Body of pancreas (tissue), 4 donors: ENCODE data around the gene SNX24. TPM values are rescaled to one million over a fixed set of nuclear protein-coding genes. Genes with fewer than 3 reads are reported as not detected.

ENCODE experiments used
- ATAC-seq: fragments of 150-250 bp; one replicate; pipeline ENCODE4 v1.9.1; 2016
- DNase-seq, 4 donors: peaks; one replicate each; pipeline ENCODE4 v3.0.0-alpha.2; 2019
- H3K27ac ChIP-seq, 4 donors: fragments of 200-600 bp; sonication (generic); 1 replicate in 3 of 4; 2 replicates in 1 of 4; pipeline versions ENCODE4 v1.5.1 to v1.6.1; 2016 to 2019; ENCODE audit warnings: mild to moderate bottlenecking in 1 of 4, mixed read lengths in 1 of 4, moderate library complexity in 1 of 4
- H3K27me3 ChIP-seq, 2 donors: fragments of 200-600 bp; sonication (generic); one replicate each; pipeline ENCODE4 v1.6.0; 2016; ENCODE audit warnings: mild to moderate bottlenecking in 1 of 2
- H3K36me3 ChIP-seq, 2 donors: fragments of 200-600 bp; sonication (generic); replicated peaks in 1 of 2; 2 replicates each; pipeline ENCODE4 v1.5.1; 2016; ENCODE audit warnings: low read depth in 2 of 2; ENCODE audit not compliant: insufficient read depth in 1 of 2
- H3K4me1 ChIP-seq: fragments of 200-600 bp; sonication (generic); one replicate; pipeline ENCODE4 v1.6.0; 2016
- H3K4me3 ChIP-seq, 2 donors: fragments of 200-600 bp; sonication (generic); 1 replicate in 1 of 2; 2 replicates in 1 of 2; pipeline ENCODE4 v1.5.1; 2016 to 2019
- H3K9me3 ChIP-seq, 3 donors: fragments of 200-600 bp; sonication (generic); 1 replicate in 2 of 3; 2 replicates in 1 of 3; pipeline ENCODE4 v1.5.1; 2016
- POLR2A ChIP-seq, 3 donors: fragments of 450-650 bp; IDR thresholded peaks; one replicate each; pipeline ENCODE4 v1.6.1; 2016; ENCODE audit warnings: antibody characterized with exemption in 3 of 3, mild to moderate bottlenecking in 2 of 3
- WGBS, 2 donors: methylation state at CpG; one replicate each; pipeline ENCODE4 v1.1.5; 2017; 5-methylcytosine and 5-hydroxymethylcytosine counted together
- intact Hi-C: fragments of 100-400 bp; cut with DNase I; formaldehyde crosslinking; loops from one replicate; pipeline ENCODE4 v1.15.1; 2023
- total RNA-seq, 2 donors: library from RNA; depleted of rRNA; stranded (reverse); fragments of >200 nt; gene quantifications; one replicate each; pipeline ENCODE4 v1.1.0, GENCODE V29; 2016
- TF ChIP-seq, protein P1 (sequence below), 7 experiments: fragments of 450-650 bp in 4 of 7; fragments of 200-600 bp in 3 of 7; sonication (generic) in 3 of 7; IDR thresholded peaks; one replicate each; pipeline ENCODE4 v1.5.1; 2016 to 2019; ENCODE audit warnings: antibody characterized with exemption in 7 of 7

The SNX24 gene
- total RNA-seq, 2 donors from 2014 or later: 6.7 to 19.1 TPM

DNA sequence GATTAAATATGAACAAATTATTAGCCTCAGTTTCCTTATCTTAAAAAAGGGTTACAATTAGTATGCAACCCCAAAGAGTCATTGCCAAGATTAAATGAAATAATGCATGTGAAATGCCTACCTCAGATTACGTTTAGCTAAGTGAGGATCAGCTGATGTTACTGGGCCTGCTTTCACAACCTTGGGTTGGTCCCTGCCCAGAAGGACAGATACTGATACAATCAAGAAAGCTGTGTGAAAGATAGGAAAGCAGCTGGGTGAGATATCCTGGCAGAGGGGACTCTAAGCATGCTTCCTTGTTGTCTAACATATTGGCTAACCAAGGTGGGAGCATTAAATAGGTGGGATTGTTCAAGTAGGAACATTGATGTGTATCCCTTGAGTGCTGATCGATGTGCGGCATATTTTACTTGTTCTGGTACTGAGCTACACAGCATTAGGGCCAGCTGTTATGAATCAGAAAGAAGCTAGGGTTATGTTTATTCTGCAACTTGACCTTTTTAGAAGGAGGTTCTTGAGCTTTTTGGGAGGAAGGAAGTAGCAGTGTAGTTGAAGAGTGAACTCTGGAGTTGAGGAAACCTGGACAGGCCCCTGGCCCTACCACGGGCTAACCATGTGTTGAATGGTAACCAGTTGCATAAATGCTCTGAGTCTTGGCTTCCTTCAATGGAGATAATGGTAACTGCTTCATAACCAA lies 28.9 kb downstream of the SNX24 start:
- no peak overlapping the region for H3K27ac ChIP-seq
- H3K4me3 ChIP-seq: no peak overlapping the region
- no peak for DNase-seq
- no peaks in the 10 kb centered on the region for H3K27me3 ChIP-seq
- 82 to 88% methylated on average over 4 of the region's 4 CpGs for WGBS, 2 donors
- no peak for TF ChIP-seq POLR2A (IDR thresholded peaks at IDR 0.05)
- TF ChIP-seq, protein P1, sequence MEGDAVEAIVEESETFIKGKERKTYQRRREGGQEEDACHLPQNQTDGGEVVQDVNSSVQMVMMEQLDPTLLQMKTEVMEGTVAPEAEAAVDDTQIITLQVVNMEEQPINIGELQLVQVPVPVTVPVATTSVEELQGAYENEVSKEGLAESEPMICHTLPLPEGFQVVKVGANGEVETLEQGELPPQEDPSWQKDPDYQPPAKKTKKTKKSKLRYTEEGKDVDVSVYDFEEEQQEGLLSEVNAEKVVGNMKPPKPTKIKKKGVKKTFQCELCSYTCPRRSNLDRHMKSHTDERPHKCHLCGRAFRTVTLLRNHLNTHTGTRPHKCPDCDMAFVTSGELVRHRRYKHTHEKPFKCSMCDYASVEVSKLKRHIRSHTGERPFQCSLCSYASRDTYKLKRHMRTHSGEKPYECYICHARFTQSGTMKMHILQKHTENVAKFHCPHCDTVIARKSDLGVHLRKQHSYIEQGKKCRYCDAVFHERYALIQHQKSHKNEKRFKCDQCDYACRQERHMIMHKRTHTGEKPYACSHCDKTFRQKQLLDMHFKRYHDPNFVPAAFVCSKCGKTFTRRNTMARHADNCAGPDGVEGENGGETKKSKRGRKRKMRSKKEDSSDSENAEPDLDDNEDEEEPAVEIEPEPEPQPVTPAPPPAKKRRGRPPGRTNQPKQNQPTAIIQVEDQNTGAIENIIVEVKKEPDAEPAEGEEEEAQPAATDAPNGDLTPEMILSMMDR (IDR thresholded peaks at IDR 0.05): no peak
- no peaks in the 10 kb centered on the region for H3K9me3 ChIP-seq
- intact Hi-C loops: no loop called here
- no peak for ATAC-seq
- H3K4me1 ChIP-seq: no peaks in the 10 kb centered on the region
- no peaks in the 10 kb centered on the region for H3K36me3 ChIP-seq

DNA sequence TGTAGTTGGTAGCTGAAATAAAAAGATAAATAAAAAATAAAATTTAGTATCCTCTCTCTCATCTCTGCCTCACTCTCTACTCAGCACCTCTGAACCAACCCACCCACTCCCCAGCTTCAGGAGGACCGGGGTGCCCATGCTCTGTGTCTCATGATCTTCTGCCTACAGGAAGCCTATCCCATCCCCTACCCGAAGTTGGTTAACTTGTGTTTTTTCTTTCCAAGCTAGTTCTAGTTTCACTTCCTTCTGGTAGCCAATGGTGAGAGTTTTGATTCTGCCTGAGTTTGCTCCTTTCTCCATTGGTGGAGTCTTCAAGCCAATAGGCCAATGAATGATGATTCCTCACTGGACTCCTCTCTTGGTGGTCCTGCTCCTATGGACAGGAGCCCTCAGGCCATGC lies 32.1 kb downstream of the SNX24 start:
- DNase-seq (no peak), ATAC-seq (no peak)
- Histone ChIP-seq H3K4me1 (no peaks in the 10 kb centered on the region), H3K27ac (no peak overlapping the region), H3K27me3 (no peaks in the 10 kb centered on the region), H3K4me3 (no peak overlapping the region), H3K36me3 (no peaks in the 10 kb centered on the region), H3K9me3 (no peaks in the 10 kb centered on the region)
- WGBS, 2 donors: 82 to 88% methylated on average over 2 of the region's 2 CpGs
- TF ChIP-seq, protein P1 (IDR thresholded peaks at IDR 0.05): no peak
- TF ChIP-seq POLR2A (IDR thresholded peaks at IDR 0.05): no peak
- intact Hi-C loops: no loop called here

- DNase-seq (no peak), ATAC-seq (no peak)
- Histone ChIP-seq H3K4me3 (no peak overlapping the region), H3K4me1 (no peaks in the 10 kb centered on the region), H3K27me3 (no peaks in the 10 kb centered on the region), H3K36me3 (no peaks in the 10 kb centered on the region), H3K27ac (no peak overlapping the region), H3K9me3 (no peaks in the 10 kb centered on the region)
- intact Hi-C loops: no loop called here
- 97 to 99% methylated on average over 3 of the region's 3 CpGs for WGBS, 2 donors
- no peak for TF ChIP-seq POLR2A (IDR thresholded peaks at IDR 0.05)
- TF ChIP-seq, protein P1 (IDR thresholded peaks at IDR 0.05): no peak
Observed at GRCh38 chr5:122879076-122879475, 33.7 kb downstream of the SNX24 start.

DNA sequence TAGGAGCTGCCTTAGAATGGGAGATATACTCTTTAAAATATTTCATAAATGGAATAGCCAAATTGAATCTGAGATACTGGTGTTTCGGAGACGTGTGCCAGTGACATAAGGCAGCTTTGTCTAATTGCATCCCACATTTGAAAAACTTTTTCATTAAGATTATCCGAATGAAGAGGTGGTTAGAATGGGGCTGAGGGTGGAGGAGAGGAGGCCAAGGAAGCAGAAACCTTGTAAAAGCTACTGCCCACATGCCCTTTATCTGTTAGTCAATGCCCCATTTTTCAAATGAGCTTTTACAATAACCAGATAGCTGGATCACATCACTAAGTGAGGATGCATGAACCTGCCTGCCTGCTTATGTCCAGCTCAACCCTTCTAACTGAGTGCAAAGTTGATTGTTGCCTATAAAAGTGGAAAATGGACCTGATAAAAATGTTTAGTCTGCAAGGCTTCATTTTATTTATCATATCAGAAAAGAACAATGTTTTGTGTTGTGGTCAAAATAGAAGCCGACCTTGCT lies 34.8 kb downstream of the SNX24 start:
- intact Hi-C loops: no loop called here
- Histone ChIP-seq H3K9me3 (no peaks in the 10 kb centered on the region), H3K4me1 (no peaks in the 10 kb centered on the region), H3K27me3 (no peaks in the 10 kb centered on the region), H3K27ac (no peak overlapping the region), H3K4me3 (no peak overlapping the region), H3K36me3 (no peaks in the 10 kb centered on the region)
- DNase-seq: no peak
- WGBS, 2 donors: 82 to 94% methylated on average over 4 of the region's 4 CpGs
- no peak for ATAC-seq
- TF ChIP-seq POLR2A (IDR thresholded peaks at IDR 0.05): no peak
- TF ChIP-seq, protein P1 (IDR thresholded peaks at IDR 0.05): no peak

- H3K27me3 ChIP-seq: no peaks in the 10 kb centered on the region
- TF ChIP-seq, protein P1 (IDR thresholded peaks at IDR 0.05): no peak
- no peak for TF ChIP-seq POLR2A (IDR thresholded peaks at IDR 0.05)
- 83 to 84% methylated on average over 3 of the region's 3 CpGs for WGBS, 2 donors
- DNase-seq (no peak), ATAC-seq (no peak)
- intact Hi-C loops: no loop called here
- H3K9me3 ChIP-seq: no peaks in the 10 kb centered on the region
- H3K36me3 ChIP-seq: no peaks in the 10 kb centered on the region
- H3K4me1 ChIP-seq: no peaks in the 10 kb centered on the region
- no peak overlapping the region for H3K27ac ChIP-seq
- H3K4me3 ChIP-seq: no peak overlapping the region
Observed at GRCh38 chr5:122880749-122881148, 35.3 kb downstream of the SNX24 start.
